Uterus (tissue), 4 donors: ENCODE data around the gene NEDD4. TPM values are rescaled to one million over a fixed set of nuclear protein-coding genes. Genes with fewer than 3 reads are reported as not detected.
"Not testable (repeated sequence)": the region's sequence is repeated elsewhere in the genome, so short reads cannot be mapped to it uniquely, and the experiment has no call there.

ENCODE experiments used
- DNase-seq, 2 donors: peaks; one replicate each; pipeline ENCODE4 v3.0.0-alpha.2; 2019 to 2020
- H3K27ac ChIP-seq, 2 donors: fragments of 200-600 bp; sonication (generic); 1 replicate in 1 of 2; 2 replicates in 1 of 2; pipeline ENCODE4 v1.5.1; 2016 to 2018
- H3K27me3 ChIP-seq, 2 donors: fragments of 200-600 bp; sonication (generic); one replicate each; pipeline ENCODE4 v1.5.1; 2018 to 2019; ENCODE audit warnings: control low read depth in 1 of 2
- H3K36me3 ChIP-seq, 2 donors: fragments of 200-600 bp; sonication (generic); one replicate each; pipeline ENCODE4 v1.5.1; 2019; ENCODE audit warnings: control low read depth in 1 of 2
- H3K4me1 ChIP-seq, 2 donors: fragments of 200-600 bp; sonication (generic); one replicate each; pipeline ENCODE4 v1.5.1; 2018 to 2019; ENCODE audit warnings: control low read depth in 1 of 2
- H3K4me3 ChIP-seq, 2 donors: fragments of 200-600 bp; sonication (generic); 1 replicate in 1 of 2; 2 replicates in 1 of 2; pipeline ENCODE4 v1.5.1; 2018 to 2019; ENCODE audit warnings: mild to moderate bottlenecking in 1 of 2
- H3K9me3 ChIP-seq, 2 donors: fragments of 200-600 bp; sonication (generic); one replicate each; pipeline ENCODE4 v1.5.1; 2019; ENCODE audit warnings: control low read depth in 1 of 2
- POLR2A ChIP-seq, 2 donors: fragments of 450-650 bp; IDR thresholded peaks; one replicate each; pipeline ENCODE4 v1.6.1; 2016; ENCODE audit warnings: antibody characterized with exemption in 2 of 2, mild to moderate bottlenecking in 1 of 2, moderate library complexity in 1 of 2
- intact Hi-C: fragments of 100-400 bp; cut with DNase I; formaldehyde crosslinking; loops from one replicate; pipeline ENCODE4 v1.15.1; 2023; ENCODE audit warnings: low total_unique reads
- total RNA-seq, 4 donors: library from RNA; depleted of rRNA in 3 of 4; stranded (reverse); fragments of >200 nt in 3 of 4; gene quantifications; one replicate each; pipeline versions ENCODE4 v1.1.0 to v1.2.4, GENCODE V29; 2014 to 2023
- TF ChIP-seq, protein P1 (sequence below), 4 experiments: fragments of 200-600 bp in 2 of 4; fragments of 450-650 bp in 2 of 4; sonication (generic) in 2 of 4; IDR thresholded peaks; one replicate each; pipeline ENCODE4 v1.5.1; 2016 to 2019; ENCODE audit warnings: antibody characterized with exemption in 4 of 4, mild to moderate bottlenecking in 2 of 4, moderate library complexity in 1 of 4
- donor health status: DM: yes; HTN: yes; CAD: no.

Gene NEDD4
- total RNA-seq, 4 donors from 2014 or later, result 13.3 to 44.0 (median 35.6) TPM

DNA sequence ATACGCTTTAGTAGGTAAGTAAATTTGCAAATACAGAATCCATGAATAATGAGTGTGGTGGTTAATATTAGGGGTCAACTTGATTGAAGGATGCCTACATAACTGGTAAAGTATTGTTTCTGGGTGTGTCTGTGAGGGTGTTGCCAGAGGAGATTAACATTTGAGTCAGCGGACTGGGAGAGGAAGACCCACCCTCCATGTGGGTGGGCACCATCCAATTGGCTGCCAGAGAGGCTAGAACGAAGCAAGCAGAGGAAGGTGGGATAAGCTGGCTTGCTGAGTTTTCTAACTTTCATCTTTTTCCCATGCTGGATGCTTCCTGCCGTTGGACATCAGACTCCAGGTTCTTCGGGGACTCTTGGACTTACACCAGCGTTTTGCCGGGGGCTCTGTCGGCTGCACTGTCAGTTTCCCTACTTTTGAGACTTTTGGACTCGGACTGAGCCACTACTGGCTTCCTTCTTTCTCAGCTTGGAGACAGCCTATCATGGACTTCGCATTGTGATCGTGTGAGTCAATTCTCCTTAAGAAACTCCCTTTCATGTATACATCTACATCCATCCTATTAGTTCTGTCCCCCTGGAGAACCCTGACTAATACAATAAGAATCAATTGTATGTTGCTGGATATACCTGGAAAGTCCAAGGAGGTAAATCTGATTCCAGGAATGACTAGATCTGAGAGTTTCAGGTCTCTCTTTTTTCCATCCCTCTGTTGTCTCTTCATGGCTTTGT lies 25.8 kb upstream of the NEDD4 start:
- no peaks in the 10 kb centered on the region for H3K36me3 ChIP-seq
- H3K27ac ChIP-seq, result no peak overlapping the region
- TF ChIP-seq, protein P1, sequence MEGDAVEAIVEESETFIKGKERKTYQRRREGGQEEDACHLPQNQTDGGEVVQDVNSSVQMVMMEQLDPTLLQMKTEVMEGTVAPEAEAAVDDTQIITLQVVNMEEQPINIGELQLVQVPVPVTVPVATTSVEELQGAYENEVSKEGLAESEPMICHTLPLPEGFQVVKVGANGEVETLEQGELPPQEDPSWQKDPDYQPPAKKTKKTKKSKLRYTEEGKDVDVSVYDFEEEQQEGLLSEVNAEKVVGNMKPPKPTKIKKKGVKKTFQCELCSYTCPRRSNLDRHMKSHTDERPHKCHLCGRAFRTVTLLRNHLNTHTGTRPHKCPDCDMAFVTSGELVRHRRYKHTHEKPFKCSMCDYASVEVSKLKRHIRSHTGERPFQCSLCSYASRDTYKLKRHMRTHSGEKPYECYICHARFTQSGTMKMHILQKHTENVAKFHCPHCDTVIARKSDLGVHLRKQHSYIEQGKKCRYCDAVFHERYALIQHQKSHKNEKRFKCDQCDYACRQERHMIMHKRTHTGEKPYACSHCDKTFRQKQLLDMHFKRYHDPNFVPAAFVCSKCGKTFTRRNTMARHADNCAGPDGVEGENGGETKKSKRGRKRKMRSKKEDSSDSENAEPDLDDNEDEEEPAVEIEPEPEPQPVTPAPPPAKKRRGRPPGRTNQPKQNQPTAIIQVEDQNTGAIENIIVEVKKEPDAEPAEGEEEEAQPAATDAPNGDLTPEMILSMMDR (IDR thresholded peaks at IDR 0.05), result no peak
- TF ChIP-seq POLR2A (IDR thresholded peaks at IDR 0.05), result no peak
- intact Hi-C loops, result no loop called here
- H3K4me3 ChIP-seq, result no peak overlapping the region
- H3K27me3 ChIP-seq, result no peaks in the 10 kb centered on the region
- no peaks in the 10 kb centered on the region for H3K9me3 ChIP-seq
- no peak for DNase-seq
- no peaks in the 10 kb centered on the region for H3K4me1 ChIP-seq

DNA sequence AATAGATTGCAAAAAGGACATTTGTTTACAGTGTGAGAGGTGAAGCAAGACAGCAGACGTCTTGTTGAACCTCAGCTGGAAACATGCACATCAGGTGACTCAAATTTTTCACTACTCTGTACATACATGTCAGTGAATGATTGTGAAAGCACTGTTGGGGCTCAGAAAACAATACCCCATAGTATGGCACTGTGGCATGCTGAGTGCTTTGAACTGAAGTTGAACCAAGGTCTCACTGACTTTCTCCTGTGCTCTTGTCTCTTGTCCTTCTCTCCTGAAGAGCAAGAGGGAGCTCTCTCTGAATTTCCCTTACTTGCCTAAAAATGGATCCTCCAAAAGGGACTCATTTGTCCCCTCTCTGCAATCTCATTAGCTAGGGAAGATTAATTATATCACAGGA lies 24.5 kb upstream of the NEDD4 start:
- H3K27me3 ChIP-seq, result no peaks in the 10 kb centered on the region
- H3K9me3 ChIP-seq, result no peaks in the 10 kb centered on the region
- intact Hi-C loops, result no loop called here
- no peaks in the 10 kb centered on the region for H3K36me3 ChIP-seq
- TF ChIP-seq POLR2A (IDR thresholded peaks at IDR 0.05), result no peak
- TF ChIP-seq, protein P1 (IDR thresholded peaks at IDR 0.05), result no peak
- H3K4me1 ChIP-seq, result no peaks in the 10 kb centered on the region
- DNase-seq, result no peak
- no peak overlapping the region for H3K4me3 ChIP-seq
- H3K27ac ChIP-seq, result no peak overlapping the region

DNA sequence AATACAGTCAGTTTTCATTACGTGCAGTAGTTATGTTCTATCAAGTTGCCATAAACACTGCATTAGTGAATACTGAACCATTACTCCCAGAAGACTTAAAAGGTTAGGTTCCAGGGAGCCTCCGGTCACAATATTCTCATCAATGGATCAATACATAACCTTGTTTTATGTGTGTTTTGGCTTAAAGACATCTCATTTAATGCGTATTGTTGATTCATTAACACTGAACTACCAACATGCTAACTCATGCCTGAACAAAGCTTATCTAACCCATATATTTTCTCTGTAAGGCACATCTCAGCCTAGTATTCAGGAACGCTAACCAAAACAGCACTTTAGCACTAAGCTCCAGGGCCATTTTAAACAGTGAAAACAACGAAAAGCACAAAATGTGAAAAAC lies 24.1 kb upstream of the NEDD4 start:
- no peaks in the 10 kb centered on the region for H3K4me1 ChIP-seq
- no peak for DNase-seq
- intact Hi-C loops, result no loop called here
- TF ChIP-seq POLR2A (IDR thresholded peaks at IDR 0.05), result no peak
- TF ChIP-seq, protein P1 (IDR thresholded peaks at IDR 0.05), result no peak
- H3K27ac ChIP-seq, result no peak overlapping the region
- no peaks in the 10 kb centered on the region for H3K36me3 ChIP-seq
- no peak overlapping the region for H3K4me3 ChIP-seq
- H3K9me3 ChIP-seq, result no peaks in the 10 kb centered on the region
- H3K27me3 ChIP-seq, result no peaks in the 10 kb centered on the region

DNA sequence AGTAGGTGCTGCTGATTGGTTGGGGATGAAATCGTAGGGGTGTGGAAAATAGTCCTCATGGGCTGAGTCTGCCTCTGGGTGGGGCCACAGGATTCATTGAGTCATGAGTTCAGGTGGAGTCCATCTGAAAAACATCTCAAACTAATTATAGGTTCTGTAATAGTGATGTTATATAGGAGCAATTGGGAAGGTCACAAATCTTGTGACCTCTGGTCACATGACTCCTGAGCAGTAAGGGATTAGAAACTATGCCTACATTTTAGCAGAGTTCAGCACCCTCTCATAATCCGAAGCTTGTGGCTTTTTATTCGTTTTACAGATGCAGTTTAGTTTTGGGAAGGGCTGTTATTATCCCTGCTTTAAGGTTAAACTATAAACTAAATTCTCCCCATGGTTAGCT lies 22.9 kb upstream of the NEDD4 start:
- no peaks in the 10 kb centered on the region for H3K4me1 ChIP-seq
- H3K36me3 ChIP-seq, result no peaks in the 10 kb centered on the region
- intact Hi-C loops, result no loop called here
- H3K27me3 ChIP-seq, result no peaks in the 10 kb centered on the region
- no peak for DNase-seq
- TF ChIP-seq POLR2A (IDR thresholded peaks at IDR 0.05), result no peak
- TF ChIP-seq, protein P1 (IDR thresholded peaks at IDR 0.05), result no peak
- H3K4me3 ChIP-seq, result no peak overlapping the region
- H3K9me3 ChIP-seq, result no peaks in the 10 kb centered on the region
- no peak overlapping the region for H3K27ac ChIP-seq

DNA sequence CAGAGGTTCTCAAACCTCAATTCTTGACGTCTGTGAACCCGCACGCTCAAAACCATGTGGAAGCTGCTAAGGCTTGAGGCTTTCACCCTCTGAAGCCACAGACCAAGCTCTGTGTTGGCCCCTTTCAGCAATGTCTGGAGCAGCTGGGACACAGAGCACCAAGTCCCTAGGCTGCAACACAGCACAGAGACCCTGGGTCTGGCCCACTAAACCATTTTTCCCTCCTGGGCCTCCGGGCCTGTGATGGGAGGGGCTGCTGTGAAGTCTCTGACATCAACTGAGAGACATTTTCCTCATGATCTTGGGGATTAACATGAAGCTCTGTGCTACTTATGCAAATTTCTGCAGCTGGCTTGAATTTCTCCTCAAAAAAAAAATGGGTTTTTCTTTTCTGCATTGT lies 21.3 kb upstream of the NEDD4 start:
- Histone ChIP-seq H3K27ac (no peak overlapping the region), H3K4me3 (no peak overlapping the region), H3K27me3 (no peaks in the 10 kb centered on the region), H3K4me1 (no peaks in the 10 kb centered on the region), H3K36me3 (no peaks in the 10 kb centered on the region), H3K9me3 (no peaks in the 10 kb centered on the region)
- TF ChIP-seq, protein P1 (IDR thresholded peaks at IDR 0.05), result no peak
- no peak for TF ChIP-seq POLR2A (IDR thresholded peaks at IDR 0.05)
- no peak for DNase-seq
- intact Hi-C loops, result no loop called here

DNA sequence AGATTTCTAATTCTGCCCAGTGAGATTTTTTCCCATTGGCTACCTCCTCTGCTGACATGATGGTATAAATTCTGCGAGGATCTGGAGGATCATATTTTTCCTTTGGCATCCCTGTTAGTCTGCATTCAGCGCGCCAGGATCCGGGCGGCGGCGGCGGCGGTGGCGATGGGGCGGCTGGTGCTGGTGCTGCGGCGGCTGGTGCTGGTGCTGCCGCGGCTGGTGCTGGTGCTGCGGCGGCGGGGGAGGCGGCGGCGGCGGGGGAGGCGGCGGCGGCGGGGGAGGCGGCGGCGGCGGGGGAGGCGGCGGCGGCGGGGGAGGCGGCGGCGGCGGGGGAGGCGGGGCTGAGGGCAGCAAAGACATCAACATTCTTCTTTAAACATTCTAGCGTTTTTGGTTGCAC lies 13.6 kb upstream of the NEDD4 start:
- peak overlapping the region in 1 of 2 donors; percentile 56 for H3K27ac ChIP-seq
- H3K9me3 ChIP-seq, H3K27me3 ChIP-seq, intact Hi-C loops, H3K36me3 ChIP-seq, H3K4me1 ChIP-seq: not testable (repeated sequence)
- peak in 1 of 2 donors; percentile 19 for DNase-seq
- peak overlapping the region in 1 of 2 donors; percentile 18 for H3K4me3 ChIP-seq

DNA sequence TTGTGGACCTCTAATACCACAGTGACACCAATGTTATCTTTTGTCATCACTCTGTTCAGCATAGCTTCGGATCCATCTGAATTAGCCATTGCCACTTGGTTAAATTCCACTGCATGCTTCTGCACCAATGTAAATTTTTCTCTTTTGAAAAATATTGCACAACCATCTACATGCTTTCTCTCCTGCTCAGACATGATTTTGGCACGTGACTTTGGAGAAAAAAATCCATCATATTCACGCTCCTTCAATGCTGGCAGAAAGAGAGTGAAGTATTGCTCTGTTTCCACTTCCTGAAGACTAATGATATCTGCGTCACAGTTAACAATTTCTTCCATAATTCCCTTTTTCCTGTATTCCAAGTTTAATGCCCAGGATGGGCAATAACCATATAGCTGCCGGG lies 13.0 kb upstream of the NEDD4 start:
- H3K27me3 ChIP-seq, intact Hi-C loops, DNase-seq, H3K36me3 ChIP-seq, H3K4me1 ChIP-seq, H3K9me3 ChIP-seq: not testable (repeated sequence)
- H3K27ac ChIP-seq, result peak overlapping the region in 1 of 2 donors; percentile 56
- H3K4me3 ChIP-seq, result peak overlapping the region in 1 of 2 donors; percentile 18

DNA sequence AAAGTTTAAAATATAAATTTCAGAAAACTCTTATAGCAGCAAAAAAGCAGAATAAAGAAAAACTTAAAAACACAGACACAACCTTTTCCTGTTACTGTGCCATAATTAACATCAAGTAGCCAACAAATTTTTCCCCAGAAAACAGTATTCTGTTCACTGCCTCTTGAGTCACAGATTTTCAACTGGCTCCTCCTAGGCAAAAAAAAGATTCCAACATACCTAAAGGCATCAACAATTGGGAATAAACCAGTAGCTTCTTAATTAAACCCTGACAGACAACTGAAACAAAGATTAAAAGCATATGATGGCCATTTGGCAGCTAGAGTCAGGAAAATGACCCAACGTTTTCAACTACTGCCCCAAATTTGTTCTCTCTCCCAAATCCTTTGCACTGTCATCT lies 10.9 kb upstream of the NEDD4 start:
- H3K4me3 ChIP-seq, H3K27ac ChIP-seq, intact Hi-C loops, H3K9me3 ChIP-seq, H3K4me1 ChIP-seq, H3K36me3 ChIP-seq, DNase-seq, H3K27me3 ChIP-seq: not testable (repeated sequence)
